ENCODE measurements around the gene ABHD6.
A peak's percentile ranks its signal among the peaks of the same experiment; 100 is the strongest.
"Not testable (repeated sequence)": the region's sequence is repeated elsewhere in the genome, so short reads cannot be mapped to it uniquely, and the experiment has no call there.

The ABHD6 gene

GRCh38 chr3:58281069-58281468 is 43.5 kb downstream of the ABHD6 start:
- DNase-seq (ENCODE audit: low spot score), result no peak

GRCh38 chr3:58285334-58285733 is 47.7 kb downstream of the ABHD6 start:
- no peak for DNase-seq (ENCODE audit: low spot score)

GRCh38 chr3:58287354-58287753 is 49.8 kb downstream of the ABHD6 start:
- DNase-seq (ENCODE audit: low spot score), result no peak

- DNase-seq (ENCODE audit: low spot score), result no peak
Measured at GRCh38 chr3:58288011-58288728, 50.6 kb downstream of the ABHD6 start.

- not testable (repeated sequence) for DNase-seq (ENCODE audit: low spot score)
Measured at GRCh38 chr3:58288964-58289613, 51.5 kb downstream of the ABHD6 start.

GRCh38 chr3:58290446-58290845 is 52.9 kb downstream of the ABHD6 start:
- not testable (repeated sequence) for DNase-seq (ENCODE audit: low spot score)

GRCh38 chr3:58291671-58292338 is 54.2 kb downstream of the ABHD6 start:
- DNase-seq (ENCODE audit: low spot score), result no peak

GRCh38 chr3:58292866-58293265 is 55.3 kb downstream of the ABHD6 start:
- no peak for DNase-seq (ENCODE audit: low spot score)

- DNase-seq (ENCODE audit: low spot score), result no peak
Measured at GRCh38 chr3:58293516-58293915, 55.9 kb downstream of the ABHD6 start.

GRCh38 chr3:58296269-58296668 is 58.7 kb downstream of the ABHD6 start:
- DNase-seq (ENCODE audit: low spot score), result no peak

GRCh38 chr3:58296843-58297242 is 59.3 kb downstream of the ABHD6 start:
- DNase-seq (ENCODE audit: low spot score), result no peak

- DNase-seq (ENCODE audit: low spot score), result no peak
Measured at GRCh38 chr3:58298190-58298589, 60.6 kb downstream of the ABHD6 start.

GRCh38 chr3:58299075-58299474 is 61.5 kb downstream of the ABHD6 start:
- DNase-seq (ENCODE audit: low spot score), result no peak

- DNase-seq (ENCODE audit: low spot score), result no peak
Measured at GRCh38 chr3:58299839-58300516, 62.4 kb downstream of the ABHD6 start.

- peak; percentile 98 for DNase-seq (ENCODE audit: low spot score)
Measured at GRCh38 chr3:58305882-58306711, 68.5 kb downstream of the ABHD6 start, which contains the start of the genes HTD2 and RPP14. TSS of gene HTD2 (plus strand) at chr3:58306520. CDS start at chr3:58317614, 11,094 bp downstream. TSS of gene RPP14 (plus strand) at chr3:58306245. CDS start at chr3:58310330, 4,085 bp downstream.

GRCh38 chr3:58307639-58308215 is 70.1 kb downstream of the ABHD6 start:
- peak; percentile 49 for DNase-seq (ENCODE audit: low spot score)

GRCh38 chr3:58308728-58309127 is 71.1 kb downstream of the ABHD6 start:
- DNase-seq (ENCODE audit: low spot score), result no peak

GRCh38 chr3:58317811-58318210 is 80.2 kb downstream of the ABHD6 start:
- no peak for DNase-seq (ENCODE audit: low spot score)

- DNase-seq (ENCODE audit: low spot score), result no peak
Measured at GRCh38 chr3:58321791-58322190, 84.2 kb downstream of the ABHD6 start.

GRCh38 chr3:58322793-58323192 is 85.2 kb downstream of the ABHD6 start:
- no peak for DNase-seq (ENCODE audit: low spot score)
